ENCODE data around the gene MLH3. TPM values are rescaled to one million over a fixed set of nuclear protein-coding genes. Genes with fewer than 3 reads are reported as not detected.

Gene MLH3
- polyA plus RNA-seq, 3 donors, result 3.4 to 6.3 (median 5.1) TPM

DNA sequence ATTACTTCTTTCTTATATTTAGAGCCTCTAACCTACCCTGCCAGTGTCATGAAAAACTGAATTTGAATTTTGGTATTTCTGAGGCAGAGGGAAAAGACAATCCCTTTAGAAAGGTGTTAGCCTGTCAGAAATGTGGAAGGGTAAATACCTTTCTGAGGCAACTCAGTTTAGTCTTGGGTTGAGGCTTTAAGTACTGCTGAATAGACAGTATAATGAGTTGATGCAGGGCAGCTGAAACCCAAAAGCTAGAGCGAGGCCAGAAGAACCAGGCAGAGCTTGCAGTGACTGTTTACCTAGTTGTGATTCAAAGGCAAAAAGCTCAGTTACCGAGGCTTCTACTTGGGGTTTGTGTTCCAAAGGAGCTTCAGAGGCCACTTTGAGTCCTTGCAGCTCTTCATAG is 36.9 kb upstream of the MLH3 start:
- peaks cover 82 to 93% of the 10 kb centered on the region in 2 donors for H3K36me3 ChIP-seq (replicated peaks in 1 of 2; ENCODE audit: control insufficient read depth in 1 of 2, insufficient read depth in 2 of 2, low read length in 2 of 2)
- intact Hi-C loops (cut with micrococcal nuclease), result loop anchor here (2.0 to 10.0 kb wide), 5 partner anchors 141 to 226 kb away; no protein-coding TSS in a partner anchor
- Mint-ChIP-seq H3K36me3 (peaks cover 71 to 90% of the 10 kb centered on the region in 2 donors), H3K27me3 (ENCODE audit: low read depth in 3 of 3) (no peaks in the 10 kb centered on the region), H3K27ac (no peak overlapping the region), H3K9me3 (no peaks in the 10 kb centered on the region), H3K4me1 (no peaks in the 10 kb centered on the region), H3K4me3 (no peak overlapping the region)
- no peaks in the 10 kb centered on the region for H3K27me3 ChIP-seq (ENCODE audit: control insufficient read depth in 2 of 2, insufficient read depth in 2 of 2, low read length in 2 of 2)
- no peaks in the 10 kb centered on the region for H3K9me3 ChIP-seq (replicated peaks in 1 of 2; ENCODE audit: control insufficient read depth in 1 of 2, insufficient read depth in 1 of 2, low read length in 2 of 2)
- no peak for DNase-seq
- TF ChIP-seq, protein P1, sequence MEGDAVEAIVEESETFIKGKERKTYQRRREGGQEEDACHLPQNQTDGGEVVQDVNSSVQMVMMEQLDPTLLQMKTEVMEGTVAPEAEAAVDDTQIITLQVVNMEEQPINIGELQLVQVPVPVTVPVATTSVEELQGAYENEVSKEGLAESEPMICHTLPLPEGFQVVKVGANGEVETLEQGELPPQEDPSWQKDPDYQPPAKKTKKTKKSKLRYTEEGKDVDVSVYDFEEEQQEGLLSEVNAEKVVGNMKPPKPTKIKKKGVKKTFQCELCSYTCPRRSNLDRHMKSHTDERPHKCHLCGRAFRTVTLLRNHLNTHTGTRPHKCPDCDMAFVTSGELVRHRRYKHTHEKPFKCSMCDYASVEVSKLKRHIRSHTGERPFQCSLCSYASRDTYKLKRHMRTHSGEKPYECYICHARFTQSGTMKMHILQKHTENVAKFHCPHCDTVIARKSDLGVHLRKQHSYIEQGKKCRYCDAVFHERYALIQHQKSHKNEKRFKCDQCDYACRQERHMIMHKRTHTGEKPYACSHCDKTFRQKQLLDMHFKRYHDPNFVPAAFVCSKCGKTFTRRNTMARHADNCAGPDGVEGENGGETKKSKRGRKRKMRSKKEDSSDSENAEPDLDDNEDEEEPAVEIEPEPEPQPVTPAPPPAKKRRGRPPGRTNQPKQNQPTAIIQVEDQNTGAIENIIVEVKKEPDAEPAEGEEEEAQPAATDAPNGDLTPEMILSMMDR (IDR thresholded peaks at IDR 0.05), result no peak
- no peak overlapping the region for H3K9ac ChIP-seq (ENCODE audit: insufficient read depth, low read length, poor library complexity, severe bottlenecking)
- 90% methylated on average over 2 of the region's 2 CpGs for WGBS (ENCODE audit: insufficient coverage)
- no peak overlapping the region for H3K4me2 ChIP-seq (replicated peaks; ENCODE audit: extremely low read depth, low read length, poor library complexity, severe bottlenecking)
- H3K4me3 ChIP-seq (replicated peaks in 1 of 3; ENCODE audit: low read depth in 2 of 3, low read length in 3 of 3), result no peak overlapping the region
- H4K20me1 ChIP-seq (ENCODE audit: insufficient read depth, low read length), result peaks cover 6% of the 10 kb centered on the region
- H3K27ac ChIP-seq (ENCODE audit: low read depth in 1 of 2, low read length in 2 of 2), result no peak overlapping the region
- H3K79me2 ChIP-seq (ENCODE audit: insufficient read depth, low read length), result no peaks in the 10 kb centered on the region
- no peak overlapping the region for H2AFZ ChIP-seq (ENCODE audit: insufficient read depth, low read depth, low read length, poor library complexity, severe bottlenecking)
- no peaks in the 10 kb centered on the region for H3K4me1 ChIP-seq (ENCODE audit: control insufficient read depth in 1 of 2, insufficient read depth in 2 of 2, low read length in 2 of 2)

DNA sequence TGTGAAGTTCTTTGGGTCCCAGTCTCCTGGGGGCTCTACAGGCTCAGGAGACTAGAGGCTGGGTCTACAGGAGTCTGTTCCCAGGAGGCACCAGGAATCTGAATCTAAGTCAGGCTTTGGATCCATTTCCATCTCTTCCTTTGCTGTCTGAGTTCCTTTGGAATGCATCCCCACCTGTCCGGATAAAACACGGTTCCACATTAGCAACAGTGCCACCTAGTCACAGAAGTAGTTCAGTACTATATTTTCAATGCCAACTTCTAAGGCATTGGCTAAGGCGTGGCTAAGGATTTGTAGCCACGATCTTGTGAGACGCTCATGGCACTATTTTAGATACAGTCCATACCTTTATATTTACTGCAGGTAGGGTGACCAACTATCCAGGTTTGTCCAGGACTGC is 33.2 kb upstream of the MLH3 start:
- peaks cover 74 to 84% of the 10 kb centered on the region in 2 donors for H3K36me3 ChIP-seq (replicated peaks in 1 of 2; ENCODE audit: control insufficient read depth in 1 of 2, insufficient read depth in 2 of 2, low read length in 2 of 2)
- 100% methylated on average over 2 of the region's 5 CpGs for WGBS (ENCODE audit: insufficient coverage)
- no peak overlapping the region for H3K4me3 Mint-ChIP-seq
- no peak overlapping the region for H3K4me2 ChIP-seq (replicated peaks; ENCODE audit: extremely low read depth, low read length, poor library complexity, severe bottlenecking)
- peaks cover 6% of the 10 kb centered on the region for H4K20me1 ChIP-seq (ENCODE audit: insufficient read depth, low read length)
- TF ChIP-seq, protein P1 (IDR thresholded peaks at IDR 0.05), result no peak
- H3K27ac Mint-ChIP-seq, result peak overlapping the region in 1 of 7 donors; percentile 66
- no peak overlapping the region for H2AFZ ChIP-seq (ENCODE audit: insufficient read depth, low read depth, low read length, poor library complexity, severe bottlenecking)
- no peaks in the 10 kb centered on the region for H3K79me2 ChIP-seq (ENCODE audit: insufficient read depth, low read length)
- peaks cover 68 to 85% of the 10 kb centered on the region in 2 donors for H3K36me3 Mint-ChIP-seq
- no peaks in the 10 kb centered on the region for H3K9me3 Mint-ChIP-seq
- intact Hi-C loops (cut with micrococcal nuclease), result loop anchor here in 1 of 2 donors (10.0 kb wide), 1 partner anchor 220 kb away; no protein-coding TSS in a partner anchor
- no peak overlapping the region for H3K27ac ChIP-seq (ENCODE audit: low read depth in 1 of 2, low read length in 2 of 2)
- H3K4me1 ChIP-seq (ENCODE audit: control insufficient read depth in 1 of 2, insufficient read depth in 2 of 2, low read length in 2 of 2), result no peaks in the 10 kb centered on the region
- no peaks in the 10 kb centered on the region for H3K27me3 Mint-ChIP-seq (ENCODE audit: low read depth in 3 of 3)
- no peaks in the 10 kb centered on the region for H3K4me1 Mint-ChIP-seq
- no peaks in the 10 kb centered on the region for H3K9me3 ChIP-seq (replicated peaks in 1 of 2; ENCODE audit: control insufficient read depth in 1 of 2, insufficient read depth in 1 of 2, low read length in 2 of 2)
- no peak for DNase-seq
- H3K9ac ChIP-seq (ENCODE audit: insufficient read depth, low read length, poor library complexity, severe bottlenecking), result no peak overlapping the region
- no peak overlapping the region for H3K4me3 ChIP-seq (replicated peaks in 1 of 3; ENCODE audit: low read depth in 2 of 3, low read length in 3 of 3)
- no peaks in the 10 kb centered on the region for H3K27me3 ChIP-seq (ENCODE audit: control insufficient read depth in 2 of 2, insufficient read depth in 2 of 2, low read length in 2 of 2)

Data from CD14-positive monocyte (primary cell).